T-helper 1 cell treated with Interleukin-12 subunit alpha and Interleukin-12 subunit beta and Interleukin-4 antibody, amounts not matched to agents 30 ng/mL and 1 ng/mL, for 36 hours (primary cell): ENCODE measurements around the gene HSD17B1. TPM values are rescaled to one million over a fixed set of nuclear protein-coding genes. Genes with fewer than 3 reads are reported as not detected.
"Not testable (repeated sequence)": the region's sequence is repeated elsewhere in the genome, so short reads cannot be mapped to it uniquely, and the experiment has no call there.

Experiments
- intact Hi-C: fragments of 100-400 bp; cut with micrococcal nuclease; formaldehyde crosslinking; loops from one replicate; pipeline ENCODE4 v1.15.1; 2024
- total RNA-seq: library from RNA; stranded (reverse); gene quantifications from 2 replicates; pipeline ENCODE4 v1.2.3, GENCODE V29; 2022

Gene HSD17B1
- total RNA-seq, 1 donor from 2014 or later, result 0.59 TPM

DNA sequence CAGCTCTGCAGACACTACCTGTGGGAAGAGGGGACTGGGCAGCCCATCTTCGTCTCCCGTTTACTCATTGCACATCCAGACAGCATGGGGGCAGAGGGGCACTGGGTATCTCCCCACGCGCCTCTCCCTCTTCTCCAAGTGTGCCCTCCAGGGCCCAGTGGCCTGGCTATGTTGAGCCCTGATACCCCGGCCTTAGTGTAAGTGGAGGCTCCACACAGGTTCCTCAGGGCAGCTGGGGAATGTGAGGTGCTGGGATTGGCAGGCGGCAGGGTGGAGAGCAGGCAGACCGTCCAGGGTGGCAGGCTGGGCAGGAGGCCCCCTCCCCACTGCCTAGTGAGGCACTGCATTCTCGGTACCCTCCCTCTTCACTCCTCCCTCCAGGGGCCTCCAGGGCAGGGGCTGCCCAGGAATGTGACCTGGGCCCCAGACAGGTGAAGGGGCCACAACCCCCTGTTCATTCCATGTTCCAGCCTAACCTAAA is 29.9 kb upstream of the HSD17B1 start:
- intact Hi-C loops, result no loop called here

DNA sequence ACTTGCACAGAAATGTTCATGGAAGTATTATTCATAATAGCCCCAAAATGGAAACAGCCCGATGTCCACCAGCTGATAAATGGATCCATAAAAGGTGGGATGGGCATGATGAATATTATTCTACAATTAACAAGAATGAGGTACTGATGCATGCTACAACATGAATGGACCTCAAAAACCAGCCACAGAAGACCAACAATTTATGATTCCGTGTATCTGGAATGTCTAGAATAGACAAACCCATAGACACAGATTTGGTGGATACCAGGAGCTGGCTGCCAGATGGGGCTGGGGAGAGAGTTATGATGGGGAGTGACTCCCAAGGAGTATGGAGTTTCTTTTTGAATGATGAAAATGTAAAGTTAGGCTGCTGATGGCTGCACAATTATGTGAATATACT is 27.5 kb upstream of the HSD17B1 start:
- intact Hi-C loops, result no loop called here

DNA sequence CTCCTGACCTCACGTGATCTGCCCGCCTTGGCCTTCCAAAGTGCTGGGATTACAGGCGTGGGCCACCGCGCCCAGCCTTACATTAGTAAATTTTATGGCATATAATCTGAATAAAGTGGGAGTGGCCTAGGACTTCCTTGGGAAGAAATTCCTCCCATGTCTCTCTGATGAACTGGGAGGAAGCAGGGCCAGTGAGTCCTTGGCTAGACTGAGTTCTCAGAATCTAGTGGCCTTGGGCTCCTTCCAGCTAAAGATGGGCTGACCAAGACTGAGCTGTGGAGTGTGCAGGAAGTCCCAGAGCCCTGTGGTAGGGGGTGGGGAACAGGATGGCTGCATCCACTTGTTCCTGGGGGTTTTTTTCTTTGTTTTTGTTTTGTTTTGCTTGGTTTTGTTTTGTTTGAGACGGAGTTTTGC is 26.7 kb upstream of the HSD17B1 start:
- intact Hi-C loops, result no loop called here

DNA sequence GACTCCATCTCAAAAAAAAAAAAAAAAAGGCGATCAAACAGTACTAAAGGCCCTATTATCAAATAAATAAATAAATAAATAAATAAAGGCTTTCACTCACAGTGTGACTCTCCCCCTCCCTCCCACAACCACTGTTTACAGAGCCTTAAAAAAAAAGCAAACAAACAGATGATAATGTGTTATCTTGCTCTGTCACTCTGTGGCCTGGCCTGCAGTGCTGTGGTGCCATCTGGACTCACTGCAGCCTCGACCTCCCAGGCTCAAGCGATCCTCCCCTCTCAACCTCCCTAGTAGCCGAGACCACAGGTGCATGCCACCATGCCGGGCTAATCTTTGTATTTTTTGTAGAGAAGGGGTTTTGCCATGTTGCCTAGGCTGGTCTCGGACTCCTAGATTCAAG is 24.8 kb upstream of the HSD17B1 start:
- intact Hi-C loops, result loop anchor here (1.0 kb wide), 2 partner anchors 100 to 121 kb away; no protein-coding TSS in a partner anchor

DNA sequence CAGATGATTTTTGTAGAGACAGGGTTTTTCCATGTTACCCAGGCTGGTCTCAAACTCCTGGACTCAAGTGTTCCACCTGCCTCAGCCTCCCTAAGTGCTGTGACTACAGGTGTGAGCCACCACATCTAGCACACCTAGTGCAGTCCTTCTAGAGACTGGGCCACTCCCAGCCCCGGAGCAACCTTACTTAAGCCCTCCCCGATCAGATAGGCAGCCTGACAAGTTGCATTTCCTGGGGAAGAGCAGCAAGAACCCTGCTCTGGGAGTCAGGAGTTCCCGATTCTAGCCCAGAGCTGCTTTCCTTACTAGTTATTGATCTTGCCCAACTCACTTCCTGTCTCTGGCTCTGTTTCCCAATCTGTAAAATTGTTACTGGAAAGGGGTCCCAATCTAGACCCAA is 23.7 kb upstream of the HSD17B1 start:
- intact Hi-C loops, result no loop called here

DNA sequence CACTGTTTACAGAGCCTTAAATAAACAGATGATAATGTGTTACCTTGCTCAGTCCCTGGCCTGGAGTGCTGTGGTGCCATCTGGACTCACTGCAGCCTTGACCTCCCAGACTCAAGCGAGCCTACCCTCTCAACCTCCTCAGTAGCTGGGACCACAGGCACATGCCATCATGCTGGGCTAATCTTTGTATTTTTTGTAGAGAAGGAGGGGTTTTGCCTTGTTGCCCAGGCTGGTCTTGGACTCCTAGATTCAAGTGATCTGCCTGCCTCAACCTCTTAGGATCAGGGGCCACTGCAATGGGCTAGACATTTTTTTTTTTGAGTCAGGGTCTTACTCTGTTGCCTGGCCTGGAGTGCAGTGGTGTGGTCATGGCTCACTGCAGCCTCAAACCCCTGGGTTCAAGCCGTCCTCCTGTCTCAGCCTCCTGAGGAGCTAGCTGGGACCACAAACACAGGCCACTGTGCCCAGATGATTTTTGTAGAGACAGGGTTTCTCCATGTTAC is 21.7 kb upstream of the HSD17B1 start:
- intact Hi-C loops, result no loop called here

DNA sequence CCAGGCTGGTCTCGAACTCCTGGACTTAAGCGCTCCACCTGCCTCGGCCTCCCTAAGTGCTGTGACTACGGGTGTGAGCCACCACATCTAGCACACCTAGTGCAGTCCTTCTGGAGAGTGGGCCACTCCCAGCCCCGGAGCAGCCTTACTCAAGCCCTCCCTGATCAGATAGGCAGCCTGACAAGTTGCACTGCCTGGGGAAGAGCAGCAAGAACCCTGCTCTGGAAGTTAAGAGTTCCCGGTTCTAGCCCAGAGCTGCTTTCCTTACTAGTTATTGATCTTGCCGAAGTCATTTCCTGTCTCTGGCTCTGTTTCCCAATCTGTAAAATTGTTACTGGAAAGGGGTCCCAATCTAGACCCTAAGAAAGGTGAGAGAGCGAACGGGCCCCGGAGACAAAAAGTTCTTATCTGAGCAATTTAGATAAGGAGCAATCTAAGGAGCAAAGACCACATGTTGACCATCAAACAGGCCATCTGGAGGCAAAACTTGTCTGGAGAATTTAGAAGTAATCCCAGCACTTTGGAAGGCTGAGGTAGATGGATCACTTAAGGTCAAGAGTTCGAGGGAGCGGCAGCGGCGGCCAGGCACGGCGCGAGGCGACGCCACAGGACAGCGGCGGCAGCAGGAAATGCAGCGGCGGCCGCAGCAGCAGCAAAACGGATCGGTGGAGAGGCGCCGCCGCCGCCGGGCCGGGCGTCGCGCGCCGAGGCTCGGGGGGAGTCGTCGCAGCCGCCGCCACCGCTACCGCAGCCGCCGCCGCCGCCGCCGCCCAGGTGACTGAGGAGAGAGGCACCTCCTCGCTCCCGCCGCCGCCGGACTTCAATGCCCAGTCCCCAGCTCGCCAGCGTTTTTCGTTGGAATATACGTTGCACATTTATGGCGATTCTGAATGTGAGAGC is 21.0 kb upstream of the HSD17B1 start:
- intact Hi-C loops, result no loop called here

- intact Hi-C loops, result loop anchor here (1.0 to 5.0 kb wide), 5 partner anchors 42 to 519 kb away; partner anchors contain the start of genes DNAJC7, KCNH4, PLEKHH3 and PSMC3IP
These were observed 17.3 kb upstream of the HSD17B1 start for GRCh38 chr17:42535155-42536047.

DNA sequence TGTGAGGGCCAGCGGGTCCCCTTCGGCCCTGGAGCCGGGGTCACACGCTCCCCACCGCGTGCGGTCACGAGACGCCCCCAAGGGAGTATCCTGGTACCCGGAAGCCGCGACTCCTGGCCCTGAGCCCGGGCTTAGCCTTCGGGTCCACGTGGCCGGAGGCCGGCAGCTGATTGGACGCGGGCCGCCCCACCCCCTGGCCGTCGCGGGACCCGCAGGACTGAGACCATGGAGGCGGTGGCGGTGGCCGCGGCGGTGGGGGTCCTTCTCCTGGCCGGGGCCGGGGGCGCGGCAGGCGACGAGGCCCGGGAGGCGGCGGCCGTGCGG is 16.7 kb upstream of the HSD17B1 start, which contains the start of gene NAGLU:
NAGLU (plus strand) TSS at position 194 of the 324 bp plus-strand sequence; CDS start at position 226, 32 bp downstream.
- intact Hi-C loops, result loop anchor here (1.0 to 5.0 kb wide), 5 partner anchors 41 to 519 kb away; partner anchors contain the start of genes DNAJC7, KCNH4, PLEKHH3 and PSMC3IP

DNA sequence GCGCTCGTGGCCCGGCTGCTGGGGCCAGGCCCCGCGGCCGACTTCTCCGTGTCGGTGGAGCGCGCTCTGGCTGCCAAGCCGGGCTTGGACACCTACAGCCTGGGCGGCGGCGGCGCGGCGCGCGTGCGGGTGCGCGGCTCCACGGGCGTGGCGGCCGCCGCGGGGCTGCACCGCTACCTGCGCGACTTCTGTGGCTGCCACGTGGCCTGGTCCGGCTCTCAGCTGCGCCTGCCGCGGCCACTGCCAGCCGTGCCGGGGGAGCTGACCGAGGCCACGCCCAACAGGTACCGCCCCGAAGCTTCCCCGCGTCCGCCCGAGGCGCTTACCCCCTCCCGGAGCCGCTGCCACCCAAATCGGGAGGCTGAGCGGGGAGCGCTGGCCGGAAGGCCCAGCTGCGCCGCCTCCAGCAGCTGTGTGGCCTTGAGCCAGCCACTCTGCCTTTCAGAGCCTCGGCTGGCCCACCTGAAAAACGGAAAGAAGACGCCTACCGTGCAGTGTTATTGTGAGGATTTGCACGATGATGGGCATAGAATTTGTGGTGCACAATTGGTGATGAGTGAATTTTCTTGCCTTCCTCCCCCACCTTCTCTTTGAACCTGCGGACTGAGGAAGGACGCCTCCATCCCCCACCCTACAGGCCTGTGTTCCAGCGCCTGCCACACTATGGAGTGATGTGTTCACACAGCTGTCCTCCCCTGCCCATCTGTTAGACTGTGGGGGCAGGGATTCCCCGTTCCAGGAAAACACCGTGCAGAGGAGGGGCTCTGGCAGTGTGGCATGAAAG is 16.2 kb upstream of the HSD17B1 start:
- intact Hi-C loops, result loop anchor here (1.0 to 5.0 kb wide), 5 partner anchors 41 to 520 kb away; partner anchors contain the start of genes DNAJC7, KCNH4, PLEKHH3 and PSMC3IP

GRCh38 chr17:42537156-42537805 is 15.4 kb upstream of the HSD17B1 start:
- intact Hi-C loops, result loop anchor here (2.0 to 5.0 kb wide), 4 partner anchors 72 to 520 kb away; partner anchors contain the start of genes DNAJC7, KCNH4, PLEKHH3 and RETREG3

DNA sequence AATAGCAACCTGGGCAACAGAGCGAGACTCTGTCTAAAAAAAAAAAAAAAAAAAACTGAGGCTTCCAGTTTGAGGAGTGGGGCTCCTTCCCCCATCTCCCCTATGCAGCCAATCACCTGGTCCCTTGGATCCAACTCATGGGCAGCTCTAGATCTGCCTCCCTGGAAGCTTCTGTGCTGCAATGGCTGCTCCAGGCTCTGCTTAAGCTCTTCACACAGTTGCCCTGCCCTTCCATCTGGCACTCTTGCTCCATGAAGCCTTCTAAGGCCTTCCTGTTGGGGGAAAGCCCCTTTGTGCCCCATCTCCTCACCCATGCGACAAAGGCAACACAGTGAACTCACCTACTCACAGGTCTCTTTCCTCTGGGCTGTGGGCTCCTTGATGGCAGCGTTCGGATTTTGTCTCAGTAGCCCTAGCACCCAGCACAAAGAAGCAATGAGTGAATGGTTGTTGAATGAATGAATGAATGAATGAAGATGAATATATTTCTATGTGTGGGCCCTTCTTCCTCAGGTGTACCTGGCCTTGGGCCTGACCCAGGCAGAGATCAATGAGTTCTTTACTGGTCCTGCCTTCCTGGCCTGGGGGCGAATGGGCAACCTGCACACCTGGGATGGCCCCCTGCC is 14.8 kb upstream of the HSD17B1 start:
- intact Hi-C loops, result loop anchor here (2.0 to 5.0 kb wide), 4 partner anchors 71 to 521 kb away; partner anchors contain the start of genes DNAJC7, KCNH4, PLEKHH3 and RETREG3

DNA sequence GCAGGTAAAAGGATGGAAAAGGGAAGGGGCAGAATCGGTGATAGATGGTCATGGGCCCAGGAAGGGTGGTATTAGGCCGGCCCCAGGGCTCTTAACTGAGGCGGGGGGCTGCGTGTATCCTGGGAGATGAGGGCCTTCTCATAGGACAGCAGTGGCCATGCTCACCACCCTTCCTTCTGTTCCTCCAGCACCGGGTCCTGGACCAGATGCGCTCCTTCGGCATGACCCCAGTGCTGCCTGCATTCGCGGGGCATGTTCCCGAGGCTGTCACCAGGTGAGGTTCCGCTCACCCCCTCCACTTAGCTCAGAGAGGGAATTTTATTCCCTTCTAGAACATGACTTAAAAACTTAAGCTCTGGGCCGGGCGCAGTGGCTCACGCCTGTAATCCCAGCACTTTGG is 14.2 kb upstream of the HSD17B1 start:
- intact Hi-C loops, result loop anchor here (5.0 kb wide), 2 partner anchors 139 to 356 kb away; partner anchors contain the start of genes KCNH4 and PLEKHH3

GRCh38 chr17:42540558-42540957 is 12.2 kb upstream of the HSD17B1 start:
- intact Hi-C loops, result not testable (repeated sequence)

DNA sequence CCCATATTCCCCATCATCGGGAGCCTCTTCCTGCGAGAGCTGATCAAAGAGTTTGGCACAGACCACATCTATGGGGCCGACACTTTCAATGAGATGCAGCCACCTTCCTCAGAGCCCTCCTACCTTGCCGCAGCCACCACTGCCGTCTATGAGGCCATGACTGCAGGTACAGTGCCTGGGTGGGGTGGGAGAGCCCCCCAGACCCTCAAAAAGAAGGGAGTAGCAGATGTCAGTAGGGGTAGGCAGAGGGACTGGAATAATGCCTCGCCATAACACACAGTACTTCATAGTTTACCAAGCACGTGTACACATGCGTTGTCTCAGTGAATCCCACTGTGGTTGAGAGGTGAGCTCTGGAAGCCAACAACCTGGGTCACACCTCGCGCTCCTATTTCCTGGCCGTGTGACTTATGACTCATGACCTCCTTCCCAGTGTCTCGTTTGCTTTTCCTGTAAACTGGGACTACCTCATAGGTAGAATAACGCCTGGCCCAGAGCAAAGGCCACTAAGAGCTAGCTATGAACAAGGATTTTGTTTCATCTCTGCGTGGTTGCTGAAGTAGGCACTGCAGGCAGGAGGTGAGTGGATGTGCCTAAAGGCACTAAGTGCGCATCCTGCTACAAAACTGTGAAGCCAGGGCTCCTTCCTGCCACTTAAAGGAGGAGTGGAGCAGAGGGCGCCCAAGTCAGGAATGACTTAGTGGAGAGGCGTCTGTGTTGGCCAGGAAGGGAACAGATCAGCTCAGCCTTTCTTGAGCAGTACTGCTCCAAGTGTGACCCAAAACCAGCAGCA is 11.5 kb upstream of the HSD17B1 start:
- intact Hi-C loops, result no loop called here

DNA sequence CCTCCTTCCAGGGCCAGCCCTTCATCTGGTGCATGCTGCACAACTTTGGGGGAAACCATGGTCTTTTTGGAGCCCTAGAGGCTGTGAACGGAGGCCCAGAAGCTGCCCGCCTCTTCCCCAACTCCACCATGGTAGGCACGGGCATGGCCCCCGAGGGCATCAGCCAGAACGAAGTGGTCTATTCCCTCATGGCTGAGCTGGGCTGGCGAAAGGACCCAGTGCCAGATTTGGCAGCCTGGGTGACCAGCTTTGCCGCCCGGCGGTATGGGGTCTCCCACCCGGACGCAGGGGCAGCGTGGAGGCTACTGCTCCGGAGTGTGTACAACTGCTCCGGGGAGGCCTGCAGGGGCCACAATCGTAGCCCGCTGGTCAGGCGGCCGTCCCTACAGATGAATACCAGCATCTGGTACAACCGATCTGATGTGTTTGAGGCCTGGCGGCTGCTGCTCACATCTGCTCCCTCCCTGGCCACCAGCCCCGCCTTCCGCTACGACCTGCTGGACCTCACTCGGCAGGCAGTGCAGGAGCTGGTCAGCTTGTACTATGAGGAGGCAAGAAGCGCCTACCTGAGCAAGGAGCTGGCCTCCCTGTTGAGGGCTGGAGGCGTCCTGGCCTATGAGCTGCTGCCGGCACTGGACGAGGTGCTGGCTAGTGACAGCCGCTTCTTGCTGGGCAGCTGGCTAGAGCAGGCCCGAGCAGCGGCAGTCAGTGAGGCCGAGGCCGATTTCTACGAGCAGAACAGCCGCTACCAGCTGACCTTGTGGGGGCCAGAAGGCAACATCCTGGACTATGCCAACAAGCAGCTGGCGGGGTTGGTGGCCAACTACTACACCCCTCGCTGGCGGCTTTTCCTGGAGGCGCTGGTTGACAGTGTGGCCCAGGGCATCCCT is 9.3 kb upstream of the HSD17B1 start:
- intact Hi-C loops, result no loop called here

DNA sequence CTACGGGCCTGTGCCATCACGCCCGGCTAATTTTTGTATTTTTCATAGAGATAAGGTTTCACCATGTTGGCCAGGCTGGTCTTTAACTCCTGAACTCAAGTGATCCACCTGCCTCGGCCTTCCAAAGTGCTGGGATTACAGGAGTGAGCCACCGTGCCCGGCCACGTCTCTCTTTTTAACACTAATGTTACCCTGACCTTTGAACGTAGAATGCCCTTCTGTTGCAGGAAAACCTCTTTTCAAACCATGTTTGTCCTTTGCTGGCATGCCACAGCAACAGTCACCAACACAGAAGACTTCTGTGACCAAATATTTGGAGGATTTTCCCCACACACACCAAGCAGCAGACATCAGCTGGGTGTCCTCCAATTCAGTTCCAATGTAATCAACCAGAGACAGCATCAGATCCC is 7.8 kb upstream of the HSD17B1 start:
- intact Hi-C loops, result no loop called here
